Non-pigmented ciliary epithelial cell (primary cell): ENCODE results near the gene SMPD4.
"Not testable (repeated sequence)": the region's sequence is repeated elsewhere in the genome, so short reads cannot be mapped to it uniquely, and the experiment has no call there.

Source experiments
- DNase-seq: peaks from one replicate; pipeline ENCODE4 v3.0.0-alpha.2; 2010; ENCODE audit warnings: low read depth

Gene SMPD4

DNA sequence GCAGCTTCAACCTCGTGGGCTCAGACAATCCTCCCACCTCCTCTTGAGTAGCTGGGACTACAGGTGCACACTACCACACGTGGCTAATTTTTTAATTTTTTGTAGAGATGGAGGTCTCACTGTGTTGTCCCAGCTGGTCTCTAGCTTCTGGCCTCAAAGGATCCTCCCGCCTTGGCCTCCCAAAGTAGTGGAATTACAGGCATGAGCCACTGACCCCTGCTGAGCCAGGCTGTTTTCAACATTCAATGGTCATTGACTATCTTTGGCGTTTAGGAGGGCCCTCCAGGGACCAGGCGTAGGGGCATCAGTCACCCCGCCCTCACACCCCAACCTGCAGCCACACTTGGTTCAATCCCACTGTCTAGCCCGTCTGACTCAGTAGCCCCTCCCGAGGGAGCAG lies 5.9 kb upstream of the SMPD4 start:
- no peak for DNase-seq

DNA sequence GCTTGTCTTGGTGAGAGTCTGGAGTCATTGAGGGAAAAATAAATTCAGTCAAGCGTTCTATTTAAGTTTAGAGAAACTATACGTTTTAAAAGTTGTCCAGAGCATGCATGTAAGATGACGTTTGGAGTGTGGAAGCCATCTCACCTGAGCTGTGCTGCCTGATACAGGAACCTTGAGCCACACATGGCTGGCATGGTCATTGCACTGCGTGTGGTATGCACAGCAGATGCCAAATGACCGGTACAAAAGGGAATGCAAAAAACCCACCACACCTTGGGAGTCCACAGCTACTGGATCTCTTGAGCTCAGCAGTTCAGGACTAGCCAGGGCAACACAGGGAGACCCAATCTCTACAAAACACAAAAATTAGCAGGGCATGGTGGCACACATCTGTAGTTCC lies 5.0 kb upstream of the SMPD4 start:
- DNase-seq = no peak

DNA sequence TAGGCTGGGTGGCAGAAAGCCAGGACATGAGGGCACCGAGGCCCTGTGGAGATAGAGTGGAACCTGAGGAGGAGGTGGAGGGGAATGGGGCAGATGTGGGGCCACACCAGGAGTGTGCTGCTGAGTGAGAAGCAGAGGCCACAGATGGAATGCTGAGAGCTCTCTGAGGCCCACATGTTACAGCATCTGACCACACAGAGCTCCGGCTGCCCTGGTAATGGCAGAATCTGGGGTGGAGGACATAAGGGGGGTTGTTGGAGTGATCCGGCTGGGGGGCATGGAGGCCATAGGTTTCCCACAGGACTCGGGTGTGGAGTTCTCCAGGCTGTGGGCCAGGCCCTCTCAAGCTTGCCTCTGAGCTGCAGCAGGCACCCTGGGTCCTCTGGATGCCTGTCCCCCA lies 4.5 kb upstream of the SMPD4 start:
- DNase-seq = no peak

DNA sequence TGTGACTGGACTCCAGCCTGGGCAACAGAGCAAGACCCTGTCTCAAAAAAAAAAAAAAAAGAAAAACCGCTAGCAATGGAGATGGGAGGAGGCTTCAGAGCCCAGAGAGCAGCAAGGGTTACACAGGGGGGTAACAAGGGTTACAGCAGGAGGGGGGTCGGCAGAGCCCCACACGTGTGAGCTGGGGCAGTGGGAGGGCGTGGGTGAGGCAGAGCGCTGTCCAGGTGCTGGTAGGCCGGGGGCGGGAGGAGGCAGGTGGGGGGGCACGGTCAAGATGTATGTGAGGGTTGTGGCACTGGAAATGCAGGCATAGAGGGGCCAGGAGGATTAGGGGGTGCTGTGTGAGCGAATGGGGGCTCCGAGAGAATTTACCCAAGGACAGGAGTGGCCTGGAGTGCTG lies 4.0 kb upstream of the SMPD4 start:
- DNase-seq = no peak

DNA sequence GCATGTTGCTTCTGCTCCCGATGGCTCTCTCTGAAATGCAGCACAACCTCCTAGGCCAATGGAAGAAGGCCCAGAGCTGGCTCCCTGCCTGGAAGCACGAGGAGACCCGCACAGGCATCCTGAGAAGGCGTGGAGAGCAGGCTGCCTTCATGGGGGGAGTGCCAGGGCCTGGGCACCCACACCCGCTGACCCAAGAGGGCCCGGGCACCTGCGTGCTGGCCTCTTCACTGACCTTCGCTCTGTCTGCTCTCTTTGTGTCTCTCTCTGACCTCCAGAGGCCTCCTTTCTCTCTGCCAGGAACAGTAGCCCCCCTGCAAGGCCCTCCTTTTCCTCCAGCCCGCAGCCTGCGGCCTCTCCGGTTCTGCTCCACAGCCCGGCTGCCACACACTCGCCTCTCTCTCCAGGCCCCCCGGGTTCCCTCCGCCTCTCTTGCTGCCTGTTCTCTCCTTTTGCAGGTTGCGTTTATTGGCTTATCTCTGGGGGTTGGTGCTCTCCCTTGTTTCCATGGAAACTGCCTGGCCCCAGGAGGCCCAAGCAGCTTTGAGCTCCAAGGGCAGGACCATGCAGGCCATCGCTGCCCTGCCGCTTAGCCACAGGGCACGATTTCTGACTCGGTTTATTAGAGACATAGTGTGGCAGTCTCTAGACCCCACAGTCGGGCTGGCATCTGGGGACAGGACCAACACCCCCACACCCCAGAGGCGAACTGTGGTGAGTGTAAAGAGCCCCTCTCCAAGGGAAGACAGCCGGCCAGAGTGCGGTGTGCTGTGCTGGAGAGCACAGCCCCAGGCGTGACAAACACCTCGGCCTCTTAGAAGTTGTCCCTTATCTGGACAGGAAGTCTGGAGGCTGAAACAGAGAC lies 2.3 kb upstream of the SMPD4 start:
- DNase-seq = no peak

DNA sequence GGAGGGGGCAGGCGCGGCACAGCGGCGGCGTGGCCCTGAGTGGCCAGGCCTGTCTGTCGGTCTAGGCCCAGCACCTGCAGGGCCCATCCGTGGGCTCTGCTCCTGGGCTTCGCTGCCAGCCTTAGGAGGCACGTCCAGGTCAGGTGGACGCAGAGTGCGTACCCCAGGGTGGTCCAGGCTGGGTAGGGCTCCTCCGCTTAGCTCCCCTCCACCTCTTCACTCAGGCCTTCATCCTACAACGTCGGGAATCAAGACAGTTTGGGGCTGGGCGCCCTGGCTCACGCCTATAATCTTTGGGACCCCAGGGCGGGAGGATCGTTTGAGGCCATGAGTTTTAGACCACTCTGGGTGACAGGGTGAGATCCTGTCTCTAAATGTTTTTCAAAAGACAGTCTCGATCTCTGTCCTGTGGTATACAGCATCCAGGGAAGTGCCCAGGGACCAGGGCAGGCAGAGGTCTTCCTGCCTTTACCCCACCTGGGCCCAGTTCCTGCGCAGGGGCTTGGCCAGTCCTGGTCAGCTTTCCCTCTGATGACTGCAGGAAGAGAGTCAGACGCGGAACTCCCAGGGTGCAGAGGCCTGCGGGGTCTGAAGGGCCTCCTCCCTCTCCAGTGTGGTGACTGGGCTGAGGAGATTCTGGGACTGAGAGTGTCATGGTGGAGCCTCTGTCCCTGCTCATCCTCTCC lies 1.6 kb upstream of the SMPD4 start:
- not testable (repeated sequence) for DNase-seq

DNA sequence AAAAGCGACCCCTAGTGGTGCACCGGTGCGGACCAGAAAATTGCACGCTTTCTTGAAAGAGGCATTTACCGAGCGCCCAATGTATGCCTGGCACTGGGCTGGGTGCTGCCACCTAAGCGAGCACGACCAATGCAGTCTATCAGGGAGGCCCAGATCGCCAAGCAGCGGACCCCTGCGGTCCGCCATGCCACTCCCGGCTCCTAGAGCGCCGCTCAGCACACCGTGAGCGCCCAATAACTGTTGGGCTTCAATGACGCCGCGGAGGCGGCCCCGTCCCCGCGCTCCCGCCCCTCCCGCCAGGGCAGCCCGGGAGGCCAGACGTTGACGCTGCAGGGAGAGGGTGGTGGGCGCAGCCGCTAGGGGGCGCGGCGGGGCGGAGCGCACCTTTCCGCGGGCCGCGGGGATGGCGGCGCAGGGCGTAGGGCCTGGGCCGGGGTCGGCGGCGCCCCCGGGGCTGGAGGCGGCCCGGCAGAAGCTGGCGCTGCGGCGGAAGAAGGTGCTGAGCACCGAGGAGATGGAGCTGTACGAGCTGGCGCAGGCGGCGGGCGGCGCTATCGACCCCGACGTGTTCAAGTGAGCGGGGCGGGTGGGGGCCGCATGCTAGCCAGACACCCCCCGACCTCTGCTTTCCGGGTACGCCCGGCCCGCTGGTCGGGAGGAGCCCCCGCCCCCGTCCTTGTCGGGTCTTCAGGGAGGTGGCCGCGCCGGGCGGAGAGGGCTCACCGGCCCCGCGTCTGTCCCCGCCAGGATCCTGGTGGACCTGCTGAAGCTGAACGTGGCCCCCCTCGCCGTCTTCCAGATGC lies 679 bp upstream of the SMPD4 start, which contains the start of gene MZT2B:
MZT2B (plus strand) TSS at position 383 of the 803 bp plus-strand sequence; CDS start at position 404, 21 bp downstream.
- not testable (repeated sequence) for DNase-seq

DNA sequence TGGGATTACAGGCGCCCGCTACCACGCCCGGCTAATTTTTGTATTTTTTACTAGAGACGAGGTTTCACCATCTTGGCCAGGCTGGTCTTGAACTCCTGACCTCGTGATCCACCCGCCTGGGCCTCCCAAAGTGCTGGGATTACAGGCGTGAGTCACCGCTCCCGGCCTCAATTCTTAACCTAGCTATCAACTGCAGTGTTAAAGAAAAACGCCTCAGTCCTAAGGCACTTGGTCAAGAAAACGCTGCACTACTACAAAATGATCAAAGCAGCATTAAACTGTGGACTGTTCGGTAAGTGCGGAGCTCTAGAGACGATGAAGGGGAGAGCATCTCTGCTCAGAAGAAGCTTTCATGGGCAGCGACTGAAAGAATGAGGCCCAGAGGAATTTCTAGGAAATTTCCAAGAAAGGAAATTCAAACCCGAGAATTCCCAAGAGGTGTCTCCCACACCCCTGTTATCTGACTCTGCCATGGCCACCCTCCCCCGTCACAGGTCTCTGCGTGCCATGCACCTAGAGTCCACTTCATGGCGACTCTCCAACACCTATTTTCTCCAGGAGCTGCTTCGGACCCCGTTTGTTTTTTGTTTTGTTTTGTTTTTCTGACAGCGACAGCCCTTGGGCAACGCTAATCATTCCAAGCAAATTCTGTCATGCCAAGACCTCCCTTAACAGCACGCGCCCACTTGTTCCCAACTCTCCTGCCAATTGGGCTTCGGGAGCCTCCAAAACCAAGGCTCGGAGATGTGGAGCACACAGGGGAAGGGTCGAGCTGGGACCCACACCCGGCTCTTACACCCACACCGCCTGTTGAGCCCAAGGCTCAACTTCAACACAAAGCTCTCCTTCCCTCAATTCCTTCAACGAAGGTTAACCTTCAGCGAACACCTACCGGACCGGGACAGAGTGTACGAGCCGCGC lies 738 bp downstream of the SMPD4 start:
- DNase-seq = not testable (repeated sequence)

DNA sequence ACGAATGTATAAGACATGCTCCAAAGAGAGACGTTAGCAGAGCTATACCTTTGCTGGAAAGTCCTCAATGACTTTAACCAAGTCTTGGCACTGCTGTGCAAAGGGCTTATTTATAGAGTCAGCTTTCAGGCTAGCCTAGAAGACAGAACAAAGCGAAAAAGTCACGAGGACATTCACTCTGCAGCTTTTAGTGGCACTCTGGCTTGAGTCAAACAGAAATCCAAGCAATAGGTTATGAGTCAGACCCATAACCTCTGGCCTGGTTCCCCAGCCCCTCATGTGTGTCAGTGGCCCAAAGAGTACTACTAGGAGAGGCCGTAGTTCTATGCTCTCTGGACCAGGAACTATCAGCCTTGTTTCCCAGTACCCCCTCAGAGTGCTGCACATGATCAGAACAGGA lies 6.5 kb downstream of the SMPD4 start:
- not testable (repeated sequence) for DNase-seq

DNA sequence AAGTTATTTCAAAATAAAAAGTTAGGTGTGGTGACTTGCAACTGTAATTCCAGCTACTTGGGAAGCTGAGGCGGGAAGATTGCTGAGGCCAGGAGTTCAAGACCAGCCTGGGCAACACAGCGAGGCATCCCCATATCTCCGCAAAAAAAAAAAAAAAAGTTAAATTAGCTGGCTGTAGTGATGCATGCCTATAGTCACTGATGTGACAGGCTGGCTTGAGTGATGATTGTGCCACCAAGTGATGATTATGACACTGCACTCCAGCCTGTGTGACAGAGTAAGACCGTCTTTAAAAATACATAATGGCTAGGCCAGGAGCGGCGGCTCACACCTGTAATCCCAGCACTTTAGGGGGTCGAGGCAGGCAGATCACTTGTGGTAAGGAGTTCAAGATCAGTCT lies 11.5 kb downstream of the SMPD4 start:
- DNase-seq = no peak

DNA sequence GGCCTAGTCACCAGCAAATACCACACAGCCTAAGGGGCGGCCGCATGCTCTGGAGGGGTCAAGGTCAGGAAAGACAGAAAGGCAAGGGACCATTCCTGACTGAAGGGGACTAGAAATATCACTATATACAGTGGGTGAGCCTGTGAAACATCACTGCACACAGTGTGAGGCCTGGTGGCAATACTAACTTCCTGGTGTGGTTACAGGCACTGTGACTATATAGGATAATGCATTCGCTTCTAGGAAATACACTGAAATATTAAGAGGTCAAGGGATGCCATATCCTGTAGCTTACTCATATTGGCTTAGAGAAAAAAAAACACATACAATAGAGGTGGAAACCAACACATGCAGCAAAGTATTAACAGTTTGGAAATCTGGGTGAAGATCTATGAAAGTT lies 12.2 kb downstream of the SMPD4 start:
- DNase-seq = not testable (repeated sequence)

DNA sequence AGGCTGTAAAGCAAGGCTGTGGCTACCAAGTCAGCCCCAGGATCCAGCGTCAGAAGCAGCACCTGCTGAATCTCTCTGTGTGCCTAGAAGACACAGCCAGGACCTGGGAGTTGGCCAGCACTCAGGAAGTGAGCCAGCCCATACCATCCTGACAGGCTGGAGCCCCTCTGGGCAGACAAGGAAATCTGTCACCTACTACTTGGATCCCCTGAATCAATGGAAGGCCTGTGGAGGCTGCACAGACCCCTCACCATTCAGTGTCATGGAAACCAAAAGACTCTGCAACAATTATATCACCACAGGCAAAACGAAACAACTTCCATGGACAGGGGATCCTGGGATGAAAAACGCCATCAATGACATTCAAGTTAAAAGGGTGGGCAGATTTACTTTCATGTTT lies 14.8 kb downstream of the SMPD4 start:
- not testable (repeated sequence) for DNase-seq

DNA sequence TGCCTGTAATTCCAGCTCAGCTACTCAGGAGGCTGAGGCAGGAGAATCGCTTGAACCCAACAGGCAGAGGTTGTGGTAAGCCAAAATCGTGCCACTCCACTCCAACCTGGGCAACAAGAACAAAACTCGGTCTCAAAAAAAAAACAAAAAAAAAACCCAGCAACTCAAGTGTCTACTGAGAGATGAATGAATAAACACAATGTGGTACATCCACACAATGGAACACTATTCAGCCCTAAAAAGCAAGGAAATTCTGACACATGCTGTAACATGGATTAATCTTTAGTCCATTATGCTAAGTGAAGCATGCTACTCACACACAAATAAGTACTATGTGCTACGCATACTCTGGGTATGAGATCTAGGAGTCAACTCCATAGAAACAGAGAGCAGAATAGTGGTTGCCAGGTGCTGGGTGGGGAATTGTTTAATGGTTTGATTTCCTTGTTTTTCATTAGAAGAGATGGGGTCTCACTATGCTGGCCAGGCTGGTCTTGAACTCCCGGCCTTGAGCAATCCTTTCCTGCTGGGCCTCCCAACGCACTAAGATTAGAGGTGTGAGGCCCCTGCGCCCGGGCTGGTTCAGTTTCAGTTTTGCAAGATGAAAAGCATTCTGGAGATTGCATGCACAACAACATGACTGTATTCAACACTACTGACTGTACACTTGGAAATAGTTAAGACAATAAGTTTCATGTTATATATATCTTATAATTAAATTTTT lies 15.9 kb downstream of the SMPD4 start:
- DNase-seq = no peak

DNA sequence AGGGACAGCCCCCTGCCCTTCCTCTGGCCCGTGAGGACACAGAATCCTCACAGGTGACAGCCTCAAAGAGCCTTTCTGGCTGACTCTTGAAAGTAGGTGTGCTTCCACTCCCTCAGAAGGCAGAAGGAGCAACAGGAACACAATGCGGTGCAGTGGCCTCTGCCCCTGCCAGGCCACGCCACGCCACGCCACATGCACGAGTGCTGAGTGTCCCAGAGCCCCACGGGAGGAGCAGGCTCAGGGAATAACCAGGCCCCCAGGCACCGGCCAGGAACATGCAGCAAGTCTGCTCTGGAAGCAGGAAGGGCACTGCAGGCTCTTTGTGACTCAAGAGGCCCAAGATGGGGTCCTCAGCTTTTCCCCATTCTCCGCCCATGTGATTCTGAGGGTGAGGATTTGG lies 18.4 kb downstream of the SMPD4 start:
- DNase-seq = no peak

DNA sequence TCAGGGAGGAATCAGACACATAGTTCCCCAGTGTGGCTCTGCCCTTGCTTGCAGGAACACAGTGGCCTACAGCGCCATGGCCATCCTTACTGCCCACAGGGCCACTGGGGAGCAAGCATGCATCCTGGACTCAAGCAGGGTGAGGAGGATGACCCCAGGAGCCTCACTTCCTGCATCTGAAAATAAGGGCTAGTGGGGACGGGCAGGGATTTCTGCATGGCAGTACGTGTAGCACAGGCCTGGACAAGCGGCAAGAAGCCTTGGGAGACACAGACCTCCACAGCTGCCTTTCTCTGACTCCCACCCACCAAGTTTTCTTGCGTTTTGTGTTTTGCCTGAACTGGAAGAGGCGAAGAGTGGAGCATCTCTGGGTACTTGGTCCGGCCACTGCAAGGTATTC lies 18.9 kb downstream of the SMPD4 start:
- not testable (repeated sequence) for DNase-seq

DNA sequence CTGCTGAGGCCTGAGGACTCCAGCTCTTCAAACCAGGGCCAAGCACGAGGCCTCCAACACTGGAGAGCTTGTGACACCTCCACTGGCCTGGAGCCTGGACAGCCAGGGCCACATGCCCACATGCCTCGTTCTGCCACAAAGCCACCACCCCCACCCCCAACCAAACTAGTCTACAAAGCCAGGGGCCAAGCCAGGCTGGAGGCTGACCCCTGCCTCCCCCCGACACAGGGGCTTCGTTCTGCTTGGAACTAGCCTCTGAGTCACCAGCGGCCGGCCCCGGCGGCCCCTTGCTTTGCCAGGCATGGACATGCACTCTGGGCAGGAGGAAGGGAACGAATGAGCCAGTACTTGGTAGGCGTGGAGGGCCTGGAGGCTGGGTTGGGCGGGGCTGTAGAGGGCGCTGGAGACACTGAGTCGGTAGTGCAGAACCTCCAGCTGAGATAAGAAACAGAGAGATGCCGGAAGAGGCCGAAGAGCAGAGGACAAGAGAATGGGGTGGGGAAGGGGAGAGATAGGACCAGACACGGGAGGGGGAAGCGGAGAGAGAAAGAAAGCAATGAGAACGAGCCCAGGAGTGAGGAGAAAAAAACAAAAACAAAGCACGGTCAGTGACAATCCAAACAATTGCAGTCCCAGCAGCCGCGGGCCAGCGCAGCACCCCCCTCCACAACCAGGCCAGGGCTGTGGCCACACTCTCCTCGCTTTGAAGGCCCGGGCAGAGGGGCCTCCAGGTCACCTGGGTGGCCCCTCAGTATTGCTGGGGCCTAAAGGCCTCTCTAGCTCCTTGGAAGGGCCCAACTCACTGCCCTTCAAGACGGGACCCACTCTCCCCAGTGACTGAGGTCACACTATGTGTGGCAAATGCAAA lies 20.3 kb downstream of the SMPD4 start:
- DNase-seq = not testable (repeated sequence)

DNA sequence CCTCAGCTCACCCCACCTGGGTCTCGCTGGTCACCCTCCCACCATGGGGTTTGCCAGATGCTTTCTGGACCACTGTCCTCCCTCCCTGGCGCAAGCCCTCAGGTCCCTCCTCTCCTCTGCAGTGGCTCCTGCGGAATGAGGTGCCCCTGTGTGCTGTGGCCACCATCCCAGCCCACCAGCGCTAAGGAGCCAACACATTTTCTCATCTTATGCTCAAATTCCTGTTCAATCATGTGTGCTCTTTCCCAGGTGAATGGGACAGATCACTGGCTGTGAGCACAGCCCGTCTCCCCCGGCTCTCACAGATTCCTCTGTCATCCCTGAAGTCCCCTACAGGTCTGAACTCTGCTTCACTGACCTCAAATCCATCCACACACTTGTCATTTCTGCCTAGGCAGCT lies 21.3 kb downstream of the SMPD4 start:
- no peak for DNase-seq

DNA sequence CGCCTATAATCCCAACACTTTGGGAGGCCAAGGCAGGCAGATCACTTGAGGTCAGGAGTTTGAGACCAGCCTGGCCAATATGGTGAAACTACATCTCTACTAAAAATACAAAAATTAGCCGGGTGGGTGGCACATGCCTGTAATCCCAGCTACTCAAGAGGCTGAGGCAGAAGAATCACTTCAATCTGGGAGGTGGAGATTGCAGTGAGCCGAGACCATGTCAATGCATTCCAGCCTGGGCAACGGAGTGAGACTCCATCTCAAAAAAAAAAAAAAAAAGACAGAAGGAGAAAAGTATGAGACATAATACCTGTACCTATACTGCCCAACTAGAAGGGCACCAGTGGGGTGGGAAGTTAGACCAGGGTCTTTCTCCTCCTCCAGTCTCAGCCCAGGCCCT lies 22.0 kb downstream of the SMPD4 start:
- DNase-seq = not testable (repeated sequence)

DNA sequence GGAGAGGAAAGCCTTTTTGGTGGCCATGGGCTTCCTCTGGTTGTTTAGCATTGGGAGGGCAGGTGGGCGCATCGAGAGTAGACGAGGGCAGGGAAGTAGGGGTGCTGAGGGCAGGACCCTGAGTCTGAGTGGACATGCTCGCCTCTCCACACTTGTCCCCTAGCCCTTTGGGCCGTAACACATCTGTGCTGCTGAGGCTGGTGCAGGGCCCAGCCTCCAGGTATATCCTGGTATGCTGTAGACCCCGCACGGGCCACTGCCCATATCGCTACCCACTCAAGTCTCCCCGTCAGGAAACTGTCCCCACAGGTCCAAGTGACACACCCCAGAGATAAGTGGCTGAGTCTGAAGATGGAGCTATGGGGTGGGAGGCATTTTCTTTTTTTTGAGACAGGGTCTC lies 22.8 kb downstream of the SMPD4 start:
- DNase-seq = no peak
